ENCODE results near the gene MRPS33. TPM values are rescaled to one million over a fixed set of nuclear protein-coding genes. Genes with fewer than 3 reads are reported as not detected.
"Not testable (repeated sequence)": the region's sequence is repeated elsewhere in the genome, so short reads cannot be mapped to it uniquely, and the experiment has no call there.

MRPS33 gene
- total RNA-seq (2014; rRNA removed; shearing (Covaris generic)): 12.1 and 53.0 TPM in 2 replicates

DNA sequence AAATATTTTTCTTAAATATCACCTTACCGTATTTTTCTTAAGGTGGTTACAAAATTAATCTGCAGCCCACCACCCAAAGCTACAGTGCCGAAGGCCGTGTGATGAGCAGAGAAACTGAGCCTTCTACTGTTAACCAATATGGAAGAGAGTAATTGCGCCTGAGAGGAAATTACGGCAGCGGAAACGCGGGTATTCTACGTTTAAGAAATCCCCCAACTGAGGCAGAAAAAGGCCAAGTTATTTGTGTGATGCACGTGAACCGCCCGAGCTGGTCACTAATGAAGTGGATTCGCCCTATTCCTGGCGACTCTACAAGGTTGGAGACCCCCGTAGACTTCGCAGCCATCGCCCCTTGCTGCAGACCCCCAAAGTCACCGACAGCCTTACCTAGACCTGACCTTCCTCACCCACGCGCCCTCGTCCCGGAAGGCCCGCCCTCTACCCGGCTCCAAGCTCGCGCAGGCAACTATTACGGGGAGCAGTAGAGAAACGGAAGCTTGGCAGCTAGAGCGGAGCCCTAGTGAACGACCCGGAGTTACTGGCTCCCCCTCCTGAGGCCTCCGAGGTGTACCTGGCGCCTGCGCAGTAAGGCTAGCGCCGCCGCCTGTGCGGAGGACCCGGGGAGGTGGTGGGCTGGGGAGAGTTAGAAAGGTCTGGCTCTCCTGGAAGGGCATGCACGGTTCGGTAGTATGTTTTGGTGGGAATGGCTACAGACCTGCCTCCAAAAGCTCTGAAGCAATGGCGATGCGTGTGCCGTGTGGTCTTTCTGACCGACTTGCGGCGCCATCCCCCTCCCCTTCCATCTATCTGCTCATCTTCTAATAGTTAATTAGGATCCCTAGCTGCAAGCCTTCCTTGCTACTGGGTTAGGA is at the start of gene MRPS33:
Gene MRPS33, minus strand, starts transcription at position 429 of the 872 bp plus-strand sequence. CDS start 4,319 bp downstream, outside the sequence.
- peak; percentile 94 for DNase-seq (ENCODE audit: low read depth)

DNA sequence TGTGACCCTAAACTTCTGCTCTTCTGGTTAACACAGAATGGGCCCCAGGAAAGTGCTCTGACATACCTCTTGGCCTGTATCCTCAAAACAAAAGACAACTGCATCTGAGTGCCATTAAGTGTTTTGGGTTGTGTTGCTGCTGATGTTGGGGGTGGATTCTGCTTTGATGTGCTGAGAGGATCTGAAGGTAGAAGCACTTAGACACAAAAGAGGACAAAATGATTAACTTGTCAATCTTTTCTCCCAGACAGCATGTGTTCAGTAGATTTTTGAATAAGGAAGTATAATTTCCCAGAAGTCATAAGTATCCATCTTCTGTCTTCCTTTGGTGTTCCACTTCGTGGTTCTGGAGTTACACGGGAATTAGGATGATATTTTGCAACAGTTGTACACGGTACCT is 43.0 kb upstream of the MRPS33 start:
- DNase-seq (ENCODE audit: low read depth): no peak

DNA sequence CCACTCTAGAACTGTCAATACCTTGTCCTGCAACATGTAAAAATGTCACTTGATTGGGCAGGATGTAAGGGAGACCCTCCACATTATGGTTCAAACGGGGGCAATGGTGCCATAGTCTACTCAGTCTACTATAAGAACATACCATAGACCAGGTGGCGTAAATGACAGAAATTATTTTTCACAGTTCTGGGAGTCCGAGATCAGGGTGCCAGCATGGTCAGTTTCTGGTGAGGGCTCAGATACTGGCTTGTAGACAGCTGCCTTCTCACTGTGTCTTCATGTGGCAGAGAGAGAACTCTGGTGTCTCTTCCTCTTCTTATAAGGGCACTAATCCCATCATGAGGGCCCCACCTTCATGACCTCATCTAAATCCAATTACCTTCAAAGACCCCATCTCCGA is 40.4 kb upstream of the MRPS33 start:
- no peak for DNase-seq (ENCODE audit: low read depth)

DNA sequence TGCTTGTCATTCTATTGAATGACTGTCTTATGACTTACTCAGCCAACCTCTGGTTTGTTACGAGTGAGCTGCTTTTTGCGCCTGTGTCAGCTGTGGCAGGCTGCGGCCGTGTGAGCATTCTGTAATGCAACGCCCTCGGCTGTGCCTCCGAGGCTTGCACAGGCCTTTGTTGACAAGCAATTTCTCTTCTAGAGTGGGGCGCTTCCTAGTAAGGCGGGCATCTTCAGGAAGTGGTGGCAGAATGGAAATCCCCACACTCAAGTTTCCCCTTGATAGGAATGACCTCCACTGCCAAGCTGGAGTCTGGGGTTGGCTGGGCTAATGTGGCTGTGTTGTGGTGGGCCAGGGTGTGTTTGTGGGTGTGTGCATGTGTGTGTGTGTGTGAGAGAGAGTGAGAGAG is 38.9 kb upstream of the MRPS33 start:
- DNase-seq (ENCODE audit: low read depth): peak; percentile 83

DNA sequence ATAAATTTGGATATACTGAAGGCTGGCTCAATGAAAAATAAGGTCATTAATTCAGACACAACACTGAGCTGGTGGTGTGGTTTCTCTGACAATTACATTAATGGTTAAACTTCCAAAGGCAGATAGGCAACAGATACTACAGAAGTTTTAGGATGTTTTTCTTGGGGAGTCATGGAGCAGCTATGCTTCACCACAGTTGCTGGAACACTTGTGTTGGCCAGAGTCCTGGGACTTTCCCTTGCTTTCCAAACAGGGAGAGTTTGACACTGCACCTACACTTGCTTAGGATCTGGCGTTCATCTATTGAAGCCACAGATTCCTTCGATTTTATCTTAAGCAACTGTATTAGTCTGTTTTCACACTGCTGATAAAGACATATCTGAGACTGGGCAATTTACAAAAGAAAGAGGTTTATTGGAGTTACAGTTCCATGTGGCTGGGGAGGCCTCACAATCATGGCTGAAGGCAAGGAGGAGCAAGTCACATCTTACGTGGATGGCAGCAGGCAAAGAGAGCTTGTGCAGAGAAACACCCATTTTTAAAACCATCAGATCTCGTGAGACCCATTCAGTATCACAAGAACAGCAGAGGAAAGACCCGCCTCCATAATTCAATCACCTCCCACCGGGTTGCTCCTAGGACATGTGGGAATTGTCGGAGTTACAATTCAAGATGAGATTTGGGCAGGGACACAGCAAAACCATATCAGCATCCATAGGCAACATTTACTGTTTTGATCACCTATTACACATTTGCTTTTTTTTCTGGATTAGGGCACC is 31.3 kb upstream of the MRPS33 start:
- peak; percentile 92 for DNase-seq (ENCODE audit: low read depth)

DNA sequence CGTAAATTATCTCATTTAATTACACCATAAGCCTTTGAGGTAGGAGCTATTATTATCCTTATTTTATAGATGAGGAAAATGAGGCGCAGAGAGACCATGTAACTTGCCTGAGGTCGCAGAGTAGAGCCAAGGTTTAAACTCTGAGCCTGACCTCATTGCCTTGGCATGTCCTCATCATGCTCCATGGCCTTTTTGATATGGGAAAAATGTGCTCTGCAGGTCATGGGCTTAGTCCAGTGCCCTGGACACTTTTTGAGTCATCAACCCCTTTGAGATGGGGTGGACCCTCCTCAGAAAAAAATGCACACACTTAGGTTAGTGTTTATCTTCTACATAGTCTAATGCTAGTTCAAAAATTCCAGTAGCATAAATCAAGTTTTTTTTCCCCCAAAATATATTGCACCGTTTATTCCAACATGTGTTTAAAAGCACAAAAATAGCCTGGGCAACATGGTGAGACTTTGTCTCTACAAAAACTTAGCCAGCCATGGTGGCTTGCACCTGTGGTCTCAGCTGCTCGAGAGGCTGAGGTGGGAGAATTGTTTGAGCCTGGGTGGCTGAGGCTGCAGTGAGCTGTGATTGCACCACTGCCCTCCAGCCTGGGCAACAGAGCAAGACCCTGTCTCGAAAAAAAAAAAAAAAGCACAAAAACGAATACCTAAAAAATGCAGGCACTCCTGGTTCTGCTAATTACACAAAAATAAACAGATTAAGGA is 30.5 kb upstream of the MRPS33 start:
- peak; percentile 91 for DNase-seq (ENCODE audit: low read depth)

DNA sequence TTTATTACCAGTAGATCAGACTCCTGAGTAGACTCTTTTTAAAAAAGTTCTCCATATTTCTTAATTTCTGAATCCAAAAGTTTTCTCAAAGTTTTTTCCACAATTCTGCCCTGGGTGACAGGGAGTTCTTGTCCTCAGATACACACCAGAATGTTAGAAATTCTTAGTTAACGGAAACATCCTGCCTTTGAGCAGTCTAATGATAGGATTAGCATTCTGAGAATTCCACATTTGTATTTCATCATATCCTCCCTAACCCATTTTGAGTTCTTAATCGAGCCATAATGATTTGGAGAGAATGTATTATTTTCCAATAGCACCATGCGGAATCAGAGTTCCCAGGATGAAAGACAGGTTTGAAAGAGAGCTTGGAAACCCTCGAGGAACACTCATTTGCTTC is 28.9 kb upstream of the MRPS33 start:
- peak; percentile 32 for DNase-seq (ENCODE audit: low read depth)

DNA sequence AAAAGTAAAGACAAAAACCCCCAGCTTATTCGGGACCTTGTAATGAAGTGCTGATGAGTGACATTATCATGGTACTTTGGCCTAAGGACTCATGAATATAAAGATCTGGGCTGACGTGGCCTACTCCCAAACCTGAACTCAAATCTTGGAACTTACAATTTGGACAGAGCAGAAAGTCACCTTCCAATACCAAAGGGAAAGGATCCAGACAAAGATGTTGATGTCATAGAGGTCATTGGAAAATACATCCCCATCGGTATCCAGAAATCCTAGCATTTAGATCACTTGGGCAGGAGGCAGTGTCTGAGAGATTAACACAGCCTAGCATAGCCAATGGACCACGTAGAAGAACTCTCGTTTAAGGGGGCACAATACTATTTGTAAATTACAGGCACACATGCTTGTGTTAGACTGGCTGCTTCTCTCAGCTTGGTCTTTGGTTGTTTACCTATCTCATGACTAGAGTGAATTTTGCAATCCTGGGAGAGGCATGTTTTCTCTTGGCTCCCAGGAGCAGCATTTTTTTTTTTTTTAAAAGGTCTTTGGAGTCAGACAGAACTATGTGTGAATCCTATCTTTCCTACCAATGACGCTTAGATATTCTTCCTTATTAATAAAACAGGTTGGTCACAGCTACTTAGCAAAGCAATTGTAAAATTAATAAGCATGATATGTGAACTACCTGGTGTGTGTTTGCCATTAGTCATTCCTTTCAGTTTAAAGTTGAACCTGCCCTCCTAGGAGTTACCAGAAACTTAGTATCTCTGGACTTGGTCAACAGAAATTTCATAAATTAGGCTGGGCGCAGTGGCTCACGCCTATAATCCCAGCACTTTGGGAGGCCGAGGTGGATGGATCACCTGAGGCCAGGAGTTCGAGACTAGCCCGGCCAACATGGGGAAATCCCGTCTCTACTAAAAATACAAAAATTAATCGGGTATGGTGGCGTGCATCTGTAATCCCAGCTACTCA is 27.8 kb upstream of the MRPS33 start:
- peak; percentile 48 for DNase-seq (ENCODE audit: low read depth)

DNA sequence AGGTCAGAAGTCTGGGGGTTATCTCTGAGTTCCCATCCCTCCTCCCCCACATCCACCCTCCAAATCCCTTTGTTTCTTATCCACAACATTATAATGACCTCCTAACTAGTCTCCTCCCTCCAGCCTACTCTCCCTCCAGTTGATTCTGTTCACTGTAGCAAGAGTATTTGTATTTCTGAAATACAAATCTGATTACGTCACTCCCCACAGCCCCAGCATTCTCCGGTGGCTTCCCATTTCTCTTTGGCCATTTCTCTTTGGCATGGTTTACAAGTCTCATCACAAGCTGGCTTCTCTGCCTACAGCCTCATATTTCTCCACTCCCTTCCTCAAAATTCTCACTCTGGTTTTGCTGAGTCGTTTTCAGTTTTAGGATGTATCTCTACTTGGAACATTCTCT is 24.6 kb upstream of the MRPS33 start:
- peak; percentile 76 for DNase-seq (ENCODE audit: low read depth)

DNA sequence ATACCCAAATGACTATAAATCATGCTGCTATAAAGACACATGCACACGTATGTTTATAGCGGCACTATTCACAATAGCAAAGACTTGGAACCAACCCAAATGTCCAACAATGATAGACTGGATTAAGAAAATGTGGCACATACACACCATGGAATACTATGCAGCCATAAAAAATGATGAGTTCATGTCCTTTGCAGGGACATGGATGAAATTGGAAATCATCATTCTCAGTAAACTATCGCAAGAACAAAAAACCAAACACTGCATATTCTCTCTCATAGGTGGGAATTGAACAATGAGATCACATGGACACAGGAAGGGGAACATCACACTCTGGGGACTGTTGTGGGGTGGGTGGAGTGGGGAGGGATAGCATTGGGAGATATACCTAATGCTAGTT is 23.3 kb upstream of the MRPS33 start:
- not testable (repeated sequence) for DNase-seq (ENCODE audit: low read depth)

DNA sequence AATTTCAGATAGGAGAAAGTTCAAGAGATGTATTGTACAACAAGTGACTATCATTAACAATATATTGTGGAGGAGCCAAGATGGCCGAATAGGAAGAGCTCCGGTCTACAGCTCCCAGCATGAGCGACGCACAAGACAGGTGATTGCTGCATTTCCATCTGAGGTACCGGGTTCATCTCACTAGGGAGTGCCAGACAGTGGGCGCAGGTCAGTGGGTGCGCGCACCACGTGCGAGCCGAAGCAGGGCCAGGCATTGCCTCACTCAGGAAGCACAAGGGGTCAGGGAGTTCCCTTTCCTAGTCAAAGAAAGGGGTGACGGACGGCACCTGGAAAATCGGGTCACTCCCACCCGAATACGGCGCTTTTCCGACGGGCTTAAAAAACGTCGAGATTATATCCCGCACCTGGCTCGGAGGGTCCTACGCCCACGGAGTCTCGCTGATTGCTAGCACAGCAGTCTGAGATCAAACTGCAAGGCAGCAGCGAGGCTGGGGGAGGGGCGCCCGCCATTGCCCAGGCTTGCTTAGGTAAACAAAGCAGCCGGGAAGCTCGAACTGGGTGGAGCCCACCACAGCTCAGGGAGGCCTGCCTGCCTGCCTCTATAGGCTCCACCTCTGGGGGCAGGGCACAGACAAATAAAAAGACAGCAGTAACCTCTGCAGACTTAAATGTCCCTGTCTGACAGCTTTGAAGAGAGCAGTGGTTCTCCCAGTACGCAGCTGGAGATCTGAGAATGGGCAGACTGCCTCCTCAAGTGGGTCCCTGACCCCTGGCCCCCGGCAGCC is 18.0 kb upstream of the MRPS33 start:
- not testable (repeated sequence) for DNase-seq (ENCODE audit: low read depth)

DNA sequence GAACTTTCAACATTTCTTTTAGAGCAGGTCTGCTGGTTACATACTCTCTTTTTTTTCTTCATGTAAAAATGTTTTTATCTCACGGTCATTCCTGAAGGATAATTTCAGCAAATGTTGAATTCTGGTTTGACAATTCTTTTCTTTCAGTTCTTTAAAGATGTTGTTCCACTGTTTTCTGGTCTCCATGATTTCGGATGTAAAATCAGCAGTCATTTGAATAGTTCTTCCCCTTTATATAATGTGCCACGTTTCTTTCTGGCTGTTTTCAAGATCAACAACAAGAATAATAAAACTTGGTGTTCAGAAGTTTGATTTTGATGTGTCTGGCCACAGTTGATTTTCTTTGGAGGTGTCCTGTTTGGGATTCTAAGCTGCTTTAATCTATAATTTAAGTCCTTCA is 14.0 kb upstream of the MRPS33 start:
- no peak for DNase-seq (ENCODE audit: low read depth)

DNA sequence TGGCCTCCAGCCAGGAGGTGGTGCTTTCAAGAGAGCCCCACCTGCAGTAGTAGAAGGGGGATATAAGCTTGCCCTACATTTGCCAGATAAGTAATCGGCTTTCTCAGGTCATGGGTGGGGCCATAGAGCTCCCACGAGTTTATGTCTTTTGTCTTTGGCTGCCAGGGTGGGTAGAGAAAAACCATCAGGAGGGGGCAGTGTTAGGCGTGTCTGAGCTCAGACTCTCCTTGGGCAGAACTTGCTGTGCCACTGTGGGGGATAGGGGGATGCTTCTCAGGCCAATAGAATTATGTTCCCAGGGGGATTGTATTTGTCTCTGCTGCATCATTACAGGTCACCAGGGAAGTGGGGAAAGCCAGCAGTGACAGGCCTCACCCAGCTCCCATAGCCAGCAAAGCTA is 12.3 kb upstream of the MRPS33 start:
- no peak for DNase-seq (ENCODE audit: low read depth)

DNA sequence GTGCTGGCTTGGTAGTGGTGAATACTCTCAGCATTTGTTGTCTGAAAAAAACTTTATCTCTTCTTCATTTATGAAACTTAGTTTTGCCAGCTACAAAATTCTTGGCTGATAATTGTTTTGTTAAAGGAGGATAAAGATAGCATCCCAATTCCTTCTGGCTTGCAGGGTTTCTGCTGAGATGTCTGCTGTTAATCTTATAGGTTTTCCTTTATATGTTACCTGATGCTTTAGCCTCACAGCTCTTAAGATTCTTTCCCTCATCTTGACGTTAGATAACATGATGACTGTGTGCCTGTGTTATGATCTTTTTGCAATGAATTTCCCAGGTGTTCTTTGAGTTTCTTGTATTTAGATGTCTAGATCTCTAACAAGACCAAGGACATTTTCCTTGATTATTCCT is 9.9 kb upstream of the MRPS33 start:
- no peak for DNase-seq (ENCODE audit: low read depth)

DNA sequence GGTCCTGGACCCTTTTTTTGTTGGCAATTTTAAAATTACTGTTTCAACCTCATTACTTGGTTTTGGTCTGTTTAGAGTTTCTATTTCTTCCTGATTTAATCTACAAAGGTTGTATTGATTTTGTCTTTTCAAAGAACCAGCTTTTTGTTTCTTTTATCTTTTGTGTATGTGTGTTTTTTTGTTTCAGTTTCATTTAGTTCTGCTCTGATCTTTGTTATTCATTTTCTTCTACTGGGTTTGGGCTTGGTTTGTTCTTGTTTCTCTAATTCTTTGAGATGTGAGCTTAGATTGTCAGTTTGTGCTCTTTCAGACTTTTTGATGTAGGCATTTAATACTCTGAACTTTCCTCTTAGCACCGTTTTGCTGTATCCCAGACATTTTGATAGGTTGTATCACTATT is 8.5 kb upstream of the MRPS33 start:
- no peak for DNase-seq (ENCODE audit: low read depth)

DNA sequence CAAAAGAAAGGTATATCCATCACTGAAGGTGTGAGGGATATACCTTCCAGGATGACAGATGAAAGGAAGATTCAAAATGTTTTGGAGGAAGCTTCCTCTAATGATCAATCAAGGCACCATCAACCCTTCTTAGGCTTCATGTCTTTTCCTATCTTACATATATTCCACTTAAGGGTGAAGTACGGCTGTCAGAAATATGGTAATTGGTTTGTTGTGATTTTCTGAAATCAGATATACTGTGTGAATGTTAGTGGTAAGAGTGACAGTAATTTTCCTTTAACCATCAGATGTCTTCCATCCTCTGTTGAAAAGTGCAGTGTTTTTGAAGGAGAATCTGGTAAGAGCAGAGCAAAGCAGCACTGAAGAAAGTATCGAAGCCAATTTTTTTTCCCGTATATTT is 2.8 kb upstream of the MRPS33 start:
- DNase-seq (ENCODE audit: low read depth): no peak

DNA sequence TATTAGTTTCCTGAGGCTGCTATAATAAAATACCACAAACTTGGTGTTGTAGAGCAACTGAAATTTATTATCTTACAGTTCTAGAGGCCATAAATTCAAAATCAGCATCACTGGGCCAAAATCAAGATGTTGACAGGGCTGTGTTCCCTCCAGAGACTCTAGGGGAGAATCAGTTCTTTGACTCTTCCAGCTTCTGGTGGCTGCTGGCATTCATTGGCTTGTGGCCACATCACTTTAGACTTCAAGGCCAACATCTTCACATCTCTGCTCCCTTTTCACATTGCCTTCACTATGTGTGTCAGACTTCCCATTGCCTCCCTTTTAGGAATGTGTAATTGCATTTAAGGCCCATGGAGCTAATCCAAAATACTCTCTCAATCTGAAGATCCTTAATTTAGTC is 1.6 kb upstream of the MRPS33 start:
- no peak for DNase-seq (ENCODE audit: low read depth)

DNA sequence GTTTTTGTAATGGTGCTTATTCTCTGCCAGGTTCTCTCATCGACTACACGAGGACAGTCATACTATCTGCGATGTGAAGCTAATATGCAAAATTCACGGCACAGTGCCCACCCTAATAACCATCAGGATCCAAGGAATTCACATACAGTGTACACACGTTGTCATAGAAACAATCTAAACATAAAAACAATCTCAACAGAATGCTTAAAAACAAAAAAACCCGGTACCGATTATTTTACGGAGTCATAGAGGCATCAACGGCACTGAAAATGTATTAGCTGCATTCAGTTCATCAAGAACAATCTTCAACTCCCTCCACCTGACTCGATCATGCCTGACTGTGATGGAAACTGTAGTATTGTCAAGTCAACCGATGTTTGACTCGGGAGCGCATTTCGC is 628 bp downstream of the MRPS33 start:
- DNase-seq (ENCODE audit: low read depth): peak; percentile 56

DNA sequence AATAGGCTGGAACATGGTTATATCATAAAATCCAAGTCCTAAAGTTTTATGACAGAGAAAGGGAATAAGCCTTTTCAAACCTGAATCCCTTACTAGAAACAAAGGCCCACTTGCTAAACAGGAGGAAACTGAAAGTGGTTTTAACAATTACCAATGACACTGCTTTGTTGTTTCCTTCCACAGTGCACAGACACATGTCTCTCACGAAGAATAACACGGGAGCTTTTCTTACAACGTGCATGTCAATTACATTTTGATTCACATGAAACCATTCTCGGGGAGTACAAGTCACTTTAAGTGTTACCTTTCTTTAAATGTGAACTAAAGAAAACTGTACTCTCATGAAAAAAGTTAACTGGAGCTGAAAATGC is 1.4 kb downstream of the MRPS33 start:
- DNase-seq (ENCODE audit: low read depth): peak; percentile 9

DNA sequence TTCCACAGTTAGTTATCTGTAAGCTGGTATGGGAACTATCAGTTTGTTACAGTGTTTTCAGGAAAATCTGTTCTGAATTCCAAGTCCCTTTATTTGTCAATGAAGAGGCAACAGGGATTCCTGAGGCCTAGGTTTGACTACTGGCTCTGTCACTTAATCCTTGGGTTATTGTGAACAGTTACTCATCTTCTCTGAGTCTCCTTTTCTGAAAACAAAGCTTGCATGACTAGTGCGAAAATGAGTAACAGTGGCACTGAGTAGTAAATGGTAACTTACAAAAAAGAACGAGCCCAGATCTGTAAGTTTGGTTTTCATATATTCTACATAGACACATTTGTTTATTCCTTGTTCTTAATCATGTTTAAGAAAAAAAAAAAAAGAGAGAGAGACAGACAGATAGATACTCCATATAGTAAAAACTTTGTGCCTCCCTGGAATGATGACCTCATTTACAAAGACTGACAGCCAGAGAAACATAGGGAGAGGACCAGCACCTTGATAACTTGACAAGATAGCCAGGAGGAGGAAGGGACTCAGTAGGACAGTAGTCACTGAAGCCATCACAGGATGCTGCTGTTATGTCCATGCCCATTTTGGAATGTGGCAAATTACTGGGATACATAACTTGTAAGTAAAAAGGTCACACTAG is 1.9 kb downstream of the MRPS33 start:
- DNase-seq (ENCODE audit: low read depth): peak; percentile 65
